GM18520 (cell line): ENCODE measurements around the gene RETSAT.
A peak's percentile ranks its signal among the peaks of the same experiment; 100 is the strongest.
"Not testable (repeated sequence)": the region's sequence is repeated elsewhere in the genome, so short reads cannot be mapped to it uniquely, and the experiment has no call there.

Source experiments
- ATAC-seq: cut with Tn5 transposase; IDR thresholded peaks from one replicate; pipeline ENCODE4 v1.9.1; 2021; ENCODE audit not compliant: unreplicated experiment

Gene RETSAT

DNA sequence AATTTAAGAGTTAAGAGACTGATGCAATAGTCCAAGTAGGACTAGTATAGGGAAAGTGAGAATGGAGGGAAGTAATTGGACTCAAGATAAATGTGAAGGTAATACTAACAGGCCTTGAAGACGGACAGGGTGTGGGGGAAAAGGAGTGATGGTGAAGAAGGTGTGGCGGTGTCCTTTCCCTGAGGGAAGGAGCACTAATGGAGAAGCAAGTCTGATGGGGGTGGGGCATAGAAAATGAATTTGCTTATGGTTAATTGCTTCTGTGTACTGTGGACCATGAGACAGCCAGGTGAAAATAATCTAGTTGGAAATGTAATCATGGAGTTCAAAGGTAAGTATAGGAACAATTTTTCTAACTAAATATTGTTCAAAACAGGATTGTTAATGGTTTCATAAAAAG lies 19.4 kb downstream of the RETSAT start:
- ATAC-seq, result no peak

DNA sequence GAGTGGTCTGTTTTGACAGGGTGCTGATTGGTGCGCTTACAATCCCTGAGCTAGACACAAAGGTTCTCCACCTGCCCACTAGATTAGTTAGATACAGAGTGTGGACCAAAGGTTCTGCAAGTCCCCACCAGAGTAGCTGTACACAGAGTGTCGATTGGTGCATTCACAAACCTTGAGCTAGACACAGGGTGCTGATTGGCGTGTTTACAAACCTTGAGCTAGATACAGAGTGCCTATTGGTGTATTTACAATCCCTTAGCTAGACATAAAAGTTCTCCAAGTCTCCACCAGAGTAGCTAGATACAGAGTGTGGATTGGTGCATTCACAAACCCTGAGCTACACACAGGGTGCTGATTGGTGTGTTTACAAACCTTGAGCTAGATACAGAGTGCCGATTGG lies 20.5 kb downstream of the RETSAT start:
- not testable (repeated sequence) for ATAC-seq

DNA sequence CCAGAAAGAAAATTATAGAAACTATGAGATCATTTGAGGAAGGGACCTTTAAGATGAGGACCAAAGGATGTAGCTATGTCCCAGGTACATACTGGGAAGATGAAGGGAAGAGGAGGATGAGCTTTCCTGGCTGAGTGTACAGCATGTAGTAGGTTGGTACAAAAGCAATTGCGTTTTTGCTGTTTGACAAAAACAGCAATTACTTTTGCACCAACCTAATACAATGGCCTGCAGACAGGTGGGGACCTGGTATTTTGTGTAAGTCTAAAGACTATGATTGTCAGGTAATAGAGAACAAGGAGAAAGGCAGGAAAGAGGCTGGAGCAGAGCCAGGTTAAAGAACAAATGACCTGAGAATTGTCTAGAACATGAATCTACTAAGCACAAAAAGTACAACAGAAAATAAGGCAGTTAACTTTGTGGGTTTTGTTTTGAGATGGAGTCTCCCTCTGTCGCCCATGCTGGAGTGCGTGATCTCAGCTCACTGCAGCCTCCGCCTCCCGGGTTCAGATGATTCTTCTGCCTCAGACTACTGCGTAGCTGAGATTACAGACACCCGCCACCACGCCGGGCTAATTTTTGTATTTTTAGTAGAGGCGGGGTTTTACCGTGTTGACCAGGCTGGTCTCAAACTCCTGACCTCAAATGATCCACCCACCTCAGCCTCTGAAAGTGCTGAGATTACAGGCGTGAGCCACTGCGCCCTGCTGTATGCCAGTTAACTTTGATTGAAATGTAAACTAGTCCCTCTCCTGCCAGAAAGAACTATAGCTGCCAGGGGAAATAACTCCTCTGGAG lies 23.3 kb downstream of the RETSAT start:
- ATAC-seq, result no peak

DNA sequence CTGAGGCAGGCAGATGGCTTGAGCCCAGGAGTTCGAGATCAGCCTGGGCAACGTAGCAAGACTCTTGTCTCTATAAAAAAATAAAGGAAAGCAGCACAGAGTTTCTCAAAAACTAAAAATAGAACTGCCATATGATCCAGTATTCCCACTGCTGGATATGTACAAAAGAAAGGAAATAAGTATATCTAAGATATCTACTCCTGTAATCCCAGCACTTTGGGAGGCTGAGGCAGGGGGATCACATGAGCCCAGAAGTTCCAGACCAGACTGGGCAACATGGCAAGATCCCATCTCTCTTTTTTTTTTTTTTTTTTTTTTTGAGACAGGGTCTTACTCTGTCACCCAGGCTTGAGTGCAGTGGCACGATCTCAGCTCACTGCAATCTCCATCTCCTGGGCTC lies 24.6 kb downstream of the RETSAT start:
- not testable (repeated sequence) for ATAC-seq

DNA sequence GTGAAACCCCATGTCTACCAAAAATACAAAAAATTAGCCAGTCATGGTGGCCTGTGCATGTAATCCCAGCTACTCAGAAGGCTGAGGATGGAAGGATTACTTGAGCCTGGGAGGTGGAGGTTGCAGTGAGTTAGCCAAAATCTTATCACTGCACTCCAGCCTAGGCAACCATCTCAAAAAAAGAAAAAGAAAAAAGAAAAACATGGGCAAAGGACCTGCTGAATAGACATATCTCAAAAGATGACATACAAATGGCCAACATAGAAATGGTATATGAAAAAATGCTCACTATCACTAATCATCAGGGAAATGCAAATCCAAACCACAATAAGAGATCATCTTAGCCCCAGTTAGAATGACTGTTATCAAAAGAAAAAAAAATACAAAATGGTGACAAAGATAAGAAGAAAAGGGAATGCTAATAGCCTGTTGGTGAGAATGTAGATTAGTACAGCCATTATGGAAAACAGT lies 25.1 kb downstream of the RETSAT start:
- ATAC-seq, result no peak

DNA sequence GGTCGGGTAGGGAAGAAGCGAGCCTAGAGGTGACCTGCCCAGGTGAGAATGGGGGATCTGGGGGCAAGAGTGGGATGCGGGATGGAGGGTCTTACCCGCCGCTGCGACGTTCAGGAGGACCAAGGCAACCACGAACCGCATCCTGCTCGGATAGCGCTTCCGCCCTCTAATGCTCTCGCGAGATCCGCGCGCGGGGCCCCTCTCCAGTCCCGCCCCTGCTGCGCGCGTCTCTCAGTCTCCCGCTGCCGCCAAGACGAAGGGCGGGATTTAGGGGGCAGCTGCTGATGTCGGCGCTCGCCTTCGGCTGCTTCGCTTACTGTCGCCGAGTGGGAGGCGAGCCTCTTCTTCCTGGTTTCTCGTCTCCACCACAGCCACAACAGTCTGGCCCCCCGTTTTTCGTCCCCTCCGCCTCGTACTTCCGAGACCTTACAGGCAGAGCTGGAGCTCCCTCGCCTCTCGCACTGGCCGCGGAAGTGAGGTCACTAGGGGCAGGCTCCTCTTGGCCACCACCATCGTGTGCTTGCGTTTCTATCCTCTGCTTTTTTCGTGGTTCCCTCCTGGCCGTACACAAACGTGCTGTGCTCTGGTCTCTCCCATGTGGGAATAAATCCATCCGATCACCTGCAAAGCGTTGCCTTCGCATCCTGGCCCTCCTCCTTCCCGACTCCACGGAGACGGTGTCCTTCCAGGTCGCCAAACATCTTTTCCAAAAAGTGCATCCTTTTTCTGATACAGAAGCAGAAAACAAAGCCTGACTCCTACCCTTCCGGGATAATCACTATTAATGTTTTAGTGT lies 26.3 kb downstream of the RETSAT start, which contains the start of gene TGOLN2:
TGOLN2 (minus strand) TSS at position 168 of the 796 bp plus-strand sequence; CDS start at position 141, 27 bp downstream.
- peak; percentile 77 for ATAC-seq

DNA sequence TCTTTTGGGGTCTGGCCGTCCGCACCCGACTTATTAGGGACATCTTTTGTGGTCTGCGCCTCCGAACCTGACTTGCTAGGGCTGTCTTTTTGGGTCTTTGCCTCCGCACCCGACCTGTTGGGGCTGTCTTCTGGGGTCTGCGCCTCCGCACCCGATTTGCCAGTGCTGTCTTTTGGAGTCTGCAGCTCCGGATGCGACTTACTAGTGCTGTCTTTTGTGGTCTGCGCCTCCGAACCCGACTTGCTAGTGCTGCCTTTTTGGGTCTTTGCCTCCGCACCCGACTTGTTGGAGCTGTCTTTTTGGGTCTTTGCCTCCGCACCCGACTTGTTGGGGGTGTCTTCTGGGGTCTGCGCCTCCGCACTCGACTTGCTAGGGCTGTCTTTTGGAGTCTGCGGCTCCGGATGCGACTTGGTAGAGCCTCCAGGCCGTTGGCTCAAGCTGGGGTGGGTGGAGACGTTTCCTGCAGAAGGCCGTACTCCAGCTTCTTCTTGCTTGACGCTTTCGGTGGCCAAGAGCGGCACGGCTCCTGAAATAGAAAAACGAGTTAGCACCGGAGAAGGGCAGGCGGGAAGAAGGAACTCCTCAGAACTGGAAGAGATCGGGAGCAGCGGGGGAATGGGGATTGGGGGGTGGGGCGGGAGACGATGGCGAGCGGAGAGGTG lies 27.0 kb downstream of the RETSAT start:
- no peak for ATAC-seq

DNA sequence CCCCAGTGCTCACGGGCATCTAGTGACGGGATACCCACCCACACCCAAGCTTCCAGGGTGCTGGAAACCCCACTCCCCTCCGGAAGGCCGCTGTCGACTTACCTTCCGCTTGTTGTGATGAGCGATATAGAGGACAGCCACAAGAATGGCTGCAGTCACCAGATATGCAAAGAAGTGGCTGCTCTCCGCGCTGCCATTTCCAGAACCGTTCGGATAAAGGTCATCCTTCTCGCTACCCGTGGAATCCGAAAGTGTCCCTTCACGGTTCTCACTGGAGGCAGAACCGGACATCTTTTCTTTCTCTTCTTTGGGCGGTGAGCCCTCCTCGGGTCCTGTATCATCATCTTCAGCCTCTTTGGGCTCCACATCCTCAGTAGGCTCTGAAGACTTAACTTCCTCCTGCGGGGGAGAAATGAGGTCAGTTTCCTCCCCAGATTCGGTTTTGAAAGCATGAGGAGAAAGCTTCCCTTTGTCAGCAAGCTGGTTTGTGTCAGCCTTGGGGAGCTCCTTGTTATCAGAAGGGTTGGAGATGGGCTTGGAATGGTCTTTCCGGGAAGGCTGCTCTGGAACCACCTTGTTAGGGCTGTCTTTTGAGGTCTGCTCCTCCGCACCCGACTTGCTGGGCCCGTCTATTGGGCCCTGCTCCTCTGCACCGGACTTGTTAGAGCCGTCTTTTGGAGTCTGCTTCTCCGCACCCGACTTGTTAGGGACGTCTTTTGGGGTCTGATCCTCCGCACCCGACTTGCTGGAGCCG lies 27.7 kb downstream of the RETSAT start:
- peak; percentile 27 for ATAC-seq

DNA sequence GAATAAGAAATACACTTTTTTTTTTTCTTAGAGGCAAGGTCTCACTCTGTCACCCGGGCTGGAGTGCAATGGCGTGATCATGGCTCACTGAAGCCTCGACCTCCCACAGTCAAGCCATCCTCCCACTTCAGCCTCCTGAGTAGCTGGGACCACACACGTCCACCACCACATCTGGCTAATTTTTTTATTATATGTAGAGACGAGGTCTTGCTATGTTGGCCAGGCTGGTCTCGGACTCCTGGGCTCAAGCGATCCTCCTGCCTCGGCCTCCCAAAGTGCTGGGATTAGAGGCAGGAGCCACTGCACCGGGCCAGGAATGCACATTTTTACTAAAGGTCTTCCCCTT lies 28.9 kb downstream of the RETSAT start:
- no peak for ATAC-seq

DNA sequence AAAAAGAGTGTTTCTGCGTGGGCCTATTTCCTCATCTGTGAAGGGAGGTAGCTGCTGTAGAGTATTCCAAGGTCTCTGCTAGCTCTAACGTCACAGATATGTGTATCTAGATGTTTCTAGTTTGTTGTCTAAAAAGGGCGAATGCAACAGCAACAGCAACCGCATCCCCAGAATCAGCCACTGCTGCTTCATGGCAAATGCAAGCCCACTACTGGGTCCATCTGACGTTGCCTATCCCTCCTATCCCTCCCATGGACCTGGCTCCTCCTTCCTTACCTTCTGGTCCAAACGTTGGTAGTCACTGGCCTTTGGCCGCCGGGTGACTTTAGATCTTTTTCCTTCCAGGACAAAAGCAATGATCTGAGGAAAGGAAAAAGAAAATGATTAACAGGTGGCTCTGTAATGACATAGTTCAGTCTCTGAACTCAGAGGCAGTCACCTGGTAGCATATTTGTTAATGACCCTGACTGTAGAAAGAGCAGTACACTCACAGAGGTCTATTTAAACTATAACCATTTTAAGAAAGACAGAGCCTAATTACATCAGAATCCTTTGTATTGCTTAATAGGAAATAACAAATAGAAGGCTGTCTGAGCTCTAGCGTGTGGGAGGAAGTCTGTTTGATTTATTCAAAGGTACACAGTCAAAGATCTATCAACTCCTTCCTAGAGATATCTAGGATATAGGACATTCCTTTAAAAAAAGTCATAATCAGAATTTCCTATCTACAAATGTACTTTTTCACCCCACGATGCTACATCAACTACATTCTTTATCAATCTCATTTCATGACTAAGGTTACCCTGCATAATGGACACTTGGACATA lies 29.5 kb downstream of the RETSAT start:
- no peak for ATAC-seq

DNA sequence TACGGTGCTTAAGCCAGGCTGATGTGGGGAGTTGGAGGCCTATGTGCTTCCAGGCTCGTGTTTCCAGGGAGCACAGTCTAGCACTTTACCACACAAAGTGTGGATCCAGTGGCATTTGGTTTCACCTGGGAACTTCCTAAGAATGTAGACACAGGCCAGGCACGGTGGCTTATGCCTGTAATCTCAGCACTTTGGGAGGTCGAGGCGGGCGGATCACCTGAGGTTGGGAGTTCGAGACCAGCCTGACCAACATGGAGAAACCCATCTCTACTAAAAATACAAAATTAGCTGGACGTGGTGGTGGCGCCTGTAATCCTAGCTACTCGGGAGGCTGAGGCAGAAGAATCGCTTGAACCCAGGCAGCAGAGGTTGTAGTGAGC lies 30.4 kb downstream of the RETSAT start:
- ATAC-seq, result not testable (repeated sequence)

DNA sequence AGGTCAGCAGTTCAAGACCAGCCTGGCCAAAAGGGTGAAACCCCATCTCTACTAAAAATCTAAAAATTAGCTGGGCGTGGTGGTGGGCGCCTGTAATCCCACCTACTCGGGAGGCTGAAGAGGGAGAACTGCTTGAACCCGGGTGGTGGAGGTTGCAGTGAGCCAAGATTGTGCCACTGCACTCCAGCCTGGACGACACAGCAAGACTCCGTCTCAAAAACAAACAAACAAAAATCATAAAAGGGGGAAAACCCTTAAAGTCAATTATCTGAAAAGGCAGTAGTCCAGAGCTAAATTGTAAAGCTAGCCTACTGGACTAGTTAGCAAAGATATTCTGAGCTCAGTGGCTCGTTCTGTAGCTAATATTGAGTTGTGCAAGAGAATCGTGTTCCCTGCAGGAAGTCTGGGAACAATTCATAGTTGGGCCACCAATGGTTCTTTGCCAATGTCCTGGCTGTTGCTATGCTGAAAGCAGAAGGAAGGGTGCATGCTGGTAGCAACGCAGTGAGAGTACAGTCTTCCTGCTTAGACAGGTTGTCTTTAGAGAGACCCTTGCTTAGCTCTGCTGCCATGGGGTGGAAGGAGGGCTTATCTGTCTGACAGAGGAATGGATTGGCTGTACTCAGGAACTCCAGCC lies 30.9 kb downstream of the RETSAT start:
- ATAC-seq, result no peak

DNA sequence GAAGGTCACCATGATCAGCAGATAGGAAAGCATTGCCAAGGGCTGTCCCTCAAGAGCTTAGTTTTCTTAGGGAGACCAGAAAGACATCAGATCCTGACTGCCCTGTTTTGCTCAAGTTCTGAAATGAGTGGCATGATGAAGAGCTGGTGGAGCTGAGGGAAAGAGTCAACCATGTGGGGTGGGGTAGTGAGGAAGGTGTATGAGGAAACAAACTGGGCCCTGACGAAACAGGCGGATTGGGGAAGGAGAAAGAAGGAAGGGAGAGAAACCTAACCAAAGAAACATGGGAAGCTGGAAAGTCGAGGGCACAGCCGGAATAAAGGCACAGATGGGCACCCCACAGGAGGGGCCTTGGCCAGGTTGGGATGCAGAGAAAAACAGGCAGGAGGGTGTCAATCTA lies 34.5 kb downstream of the RETSAT start:
- no peak for ATAC-seq

DNA sequence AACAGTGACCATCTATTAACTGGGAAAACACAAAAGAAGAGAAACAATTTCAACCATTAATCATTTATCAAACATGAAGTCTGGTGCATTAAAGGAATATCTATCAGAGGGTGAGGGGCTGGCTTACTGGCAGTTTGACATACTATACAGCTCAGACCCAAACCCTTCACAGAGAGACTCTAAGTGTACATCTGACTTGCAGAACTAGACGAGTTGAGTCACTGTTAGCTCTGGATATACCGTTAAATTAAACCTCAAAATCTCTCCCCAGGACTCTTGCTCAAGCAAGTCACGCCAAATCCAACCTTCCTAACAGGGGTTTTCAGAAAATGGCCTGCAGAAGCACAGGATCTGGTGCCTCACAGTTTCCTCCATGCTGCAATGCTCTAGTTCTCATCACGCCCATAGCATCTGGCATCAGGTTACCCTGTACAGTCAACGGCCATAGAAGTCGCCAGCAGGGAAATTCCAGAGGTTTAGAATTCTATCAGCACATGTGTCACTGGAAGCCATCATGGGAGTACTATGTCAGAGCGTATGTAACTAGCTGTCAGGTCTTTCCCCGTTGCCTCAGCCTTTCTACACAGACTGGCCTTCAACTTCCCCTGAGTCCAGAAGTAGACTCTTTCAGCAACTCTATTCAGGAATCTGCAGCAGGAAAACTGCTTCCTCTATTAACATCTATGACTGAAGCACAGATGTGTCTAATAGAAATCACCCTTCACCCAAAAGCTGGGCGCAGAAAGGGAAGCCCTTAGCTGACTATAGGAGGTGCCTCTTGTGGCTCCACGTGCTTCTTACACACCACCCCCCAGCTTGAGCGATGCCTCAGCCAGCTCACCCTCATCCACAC lies 35.9 kb downstream of the RETSAT start:
- no peak for ATAC-seq

DNA sequence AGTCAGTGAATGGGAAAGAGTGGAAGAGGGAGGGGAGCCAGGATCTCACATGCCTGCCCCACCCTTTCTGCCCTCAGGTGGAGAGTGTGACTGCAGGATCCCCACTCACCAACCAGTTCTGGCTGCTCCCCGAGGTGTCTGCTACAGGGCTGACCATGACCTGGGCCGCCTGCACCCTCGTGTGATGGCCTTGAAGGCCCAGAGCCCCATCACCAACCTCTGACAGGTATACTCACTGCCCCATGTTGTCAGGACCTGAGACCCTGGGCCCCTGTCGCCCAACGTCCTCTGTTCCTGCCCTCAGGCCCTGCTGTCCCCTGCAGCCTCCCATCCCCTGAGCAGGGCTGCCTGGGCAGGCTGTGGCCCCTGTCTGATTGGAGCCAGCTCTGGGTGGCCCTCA lies 38.4 kb downstream of the RETSAT start:
- not testable (repeated sequence) for ATAC-seq

DNA sequence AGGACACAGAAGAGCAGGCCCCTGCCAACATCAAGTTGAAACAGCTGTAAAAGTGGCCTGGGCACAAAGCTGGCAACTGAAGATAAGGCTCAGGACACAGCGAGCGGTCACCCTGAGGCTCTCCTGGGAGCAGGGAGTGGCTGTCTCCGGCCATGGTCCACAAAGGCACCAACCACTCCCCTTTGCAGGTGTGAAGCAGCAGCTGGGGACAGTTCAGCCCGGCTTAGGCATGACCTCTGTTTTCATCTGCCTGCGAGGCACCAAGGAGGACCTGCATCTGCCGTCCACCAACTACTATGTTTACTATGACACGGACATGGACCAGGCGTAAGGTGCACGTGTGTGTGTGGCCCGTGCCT lies 39.5 kb downstream of the RETSAT start:
- ATAC-seq, result no peak

DNA sequence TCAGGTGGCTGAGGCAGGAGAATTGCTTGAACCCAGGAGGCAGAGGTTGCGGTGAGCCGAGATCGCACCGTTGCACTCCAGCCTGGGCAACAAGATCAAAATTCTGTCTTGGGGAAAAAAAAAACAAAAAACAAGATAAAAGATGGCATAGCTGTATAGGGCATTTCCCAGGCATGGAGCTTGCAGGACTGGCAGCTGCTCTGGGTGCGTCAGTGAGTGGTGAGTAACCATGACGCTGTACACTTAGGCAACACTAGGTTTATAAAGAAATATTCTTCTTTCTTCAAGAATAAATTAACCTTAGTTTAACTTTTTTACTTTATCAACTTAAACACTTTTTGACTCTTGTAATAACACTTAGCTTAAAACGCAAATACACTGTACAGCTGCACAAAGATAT lies 41.9 kb downstream of the RETSAT start:
- no peak for ATAC-seq

DNA sequence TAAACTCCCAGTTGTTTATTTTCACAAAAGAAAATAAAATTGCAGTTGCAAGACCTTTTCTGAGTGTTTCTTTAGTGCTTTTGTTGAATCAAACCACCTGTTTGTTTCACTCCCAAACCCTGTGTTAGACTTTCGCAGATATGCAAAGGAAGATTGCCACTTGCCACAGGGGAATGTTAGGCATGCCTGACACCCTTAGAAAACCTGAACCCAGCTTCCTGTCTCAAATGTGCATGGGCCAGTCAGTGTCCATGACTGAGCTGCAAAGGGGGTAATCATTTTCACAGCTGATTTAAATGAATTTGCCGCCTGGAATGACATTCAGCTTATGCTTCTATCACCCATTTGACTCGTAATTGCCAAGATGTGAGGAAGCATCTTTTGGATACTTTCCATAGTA lies 44.0 kb downstream of the RETSAT start:
- peak; percentile 36 for ATAC-seq
